Activated naive CD4-positive, alpha-beta T cell treated with anti-CD3 and anti-CD28 coated beads for 36 hours (primary cell): Measurements from ENCODE around the gene EXOC6B. TPM values are rescaled to one million over a fixed set of nuclear protein-coding genes. Genes with fewer than 3 reads are reported as not detected.

Experiments
- CTCF ChIA-PET: fragments of 350-600 bp; sonication (Branson Sonifier 250); formaldehyde crosslinking; loops from one replicate; lab custom pipeline; 2021; ENCODE audit warnings: antibody characterized with exemption; lab: Charles Lee
- DNase-seq: peaks from one replicate; pipeline ENCODE4 v3.0.0-alpha.2; 2020
- H3K27ac Mint-ChIP-seq: one replicate; pipeline ENCODE4 v1.8.0; 2021; ENCODE audit warnings: mild to moderate bottlenecking, mixed read lengths
- H3K27me3 Mint-ChIP-seq: one replicate; pipeline ENCODE4 v1.8.0; 2021; ENCODE audit warnings: low read depth, mixed read lengths
- H3K36me3 Mint-ChIP-seq: one replicate; pipeline ENCODE4 v1.8.0; 2021; ENCODE audit warnings: low read depth, mixed read lengths
- H3K4me1 Mint-ChIP-seq: one replicate; pipeline ENCODE4 v1.8.0; 2021; ENCODE audit warnings: low read depth, mixed read lengths
- H3K4me3 Mint-ChIP-seq: one replicate; pipeline ENCODE4 v1.8.0; 2021; ENCODE audit warnings: mild to moderate bottlenecking, moderate library complexity, mixed read lengths
- H3K9me3 Mint-ChIP-seq: one replicate; pipeline ENCODE4 v1.8.0; 2021; ENCODE audit warnings: mixed read lengths
- intact Hi-C: fragments of 100-400 bp; cut with micrococcal nuclease; formaldehyde crosslinking; loops from one replicate; pipeline ENCODE4 v1.15.1; 2023
- total RNA-seq, 2 experiments: library from RNA; stranded (reverse); gene quantifications; one replicate each; pipeline ENCODE4 v1.2.3, GENCODE V29; 2021

The EXOC6B gene
- total RNA-seq, 2 experiments from 2014 or later: 6.1 to 7.5 TPM

DNA sequence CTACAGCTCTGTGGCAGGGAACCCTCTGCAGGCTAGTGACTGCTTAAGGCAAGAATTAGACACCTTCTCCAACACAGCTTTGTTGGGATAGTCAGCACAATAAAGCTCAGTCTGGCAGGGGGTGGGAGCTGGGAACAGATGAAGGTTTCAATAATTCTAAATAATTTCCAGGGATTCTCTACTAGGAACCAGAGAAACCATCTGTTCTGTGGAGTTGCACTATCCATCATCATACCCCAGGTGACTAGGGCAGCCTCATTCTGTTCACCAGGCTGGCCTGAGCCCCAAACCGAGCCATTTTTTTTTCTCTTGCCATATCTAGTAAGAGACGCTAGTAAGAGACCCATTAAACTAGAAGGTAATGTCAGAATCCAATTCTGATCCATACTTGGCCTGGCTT, 642.4 kb downstream of the EXOC6B start:
- intact Hi-C loops: no loop called here
- Mint-ChIP-seq H3K36me3 (peaks cover 15% of the 10 kb centered on the region), H3K4me3 (no peak overlapping the region), H3K27me3 (no peaks in the 10 kb centered on the region), H3K27ac (no peak overlapping the region), H3K9me3 (peaks cover 2% of the 10 kb centered on the region), H3K4me1 (no peaks in the 10 kb centered on the region)
- DNase-seq: no peak
- CTCF ChIA-PET: interaction anchor here (0.6 kb wide), 1 partner anchor 278 kb away, joined by 3 read pairs; no protein-coding TSS in a partner anchor

DNA sequence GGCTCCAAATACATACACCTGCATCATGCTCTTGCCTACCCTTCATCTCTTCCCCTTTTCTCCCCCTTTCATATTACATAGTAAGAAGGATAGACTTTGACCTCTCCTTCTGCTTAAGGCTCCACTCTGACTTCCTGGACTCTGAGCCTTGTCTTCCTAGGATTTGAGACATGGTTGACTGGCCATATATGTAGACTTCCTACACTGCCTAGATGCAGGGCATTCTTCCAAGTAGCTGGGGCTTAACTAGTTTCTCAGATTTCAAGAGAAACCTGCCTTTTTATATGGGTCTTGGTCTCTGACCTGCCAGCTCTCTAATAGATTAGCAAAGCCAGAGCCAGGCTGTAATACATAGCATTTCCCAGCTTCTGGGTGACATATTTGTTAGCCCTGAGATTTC, 642.8 kb downstream of the EXOC6B start:
- Mint-ChIP-seq H3K36me3 (peaks cover 16% of the 10 kb centered on the region), H3K27ac (no peak overlapping the region), H3K27me3 (no peaks in the 10 kb centered on the region), H3K9me3 (peaks cover 2% of the 10 kb centered on the region), H3K4me3 (no peak overlapping the region), H3K4me1 (no peaks in the 10 kb centered on the region)
- DNase-seq: no peak
- intact Hi-C loops: no loop called here
- CTCF ChIA-PET: interaction anchor here (0.6 kb wide), 1 partner anchor 278 kb away, joined by 3 read pairs; no protein-coding TSS in a partner anchor

DNA sequence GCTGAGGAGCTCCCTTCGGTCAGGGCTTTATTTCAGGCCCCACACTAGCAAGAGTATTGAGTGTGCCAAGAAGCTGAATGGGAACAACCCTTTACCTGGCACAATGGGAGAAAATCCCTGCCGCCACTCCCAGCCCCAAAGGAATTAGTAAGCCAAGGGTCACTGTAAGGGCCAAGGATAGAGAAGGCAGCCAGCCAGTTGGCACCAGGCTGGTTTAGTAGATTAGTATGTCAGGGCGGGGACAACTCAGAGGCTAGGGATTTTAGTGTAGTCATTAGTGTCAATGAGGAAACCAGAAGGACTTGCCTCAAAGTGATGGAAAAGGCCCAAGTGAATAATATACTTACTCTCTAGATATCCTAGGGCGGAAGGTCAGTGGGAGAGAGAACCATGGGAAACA, 643.3 kb downstream of the EXOC6B start:
- no peak for DNase-seq
- Mint-ChIP-seq H3K27me3 (no peaks in the 10 kb centered on the region), H3K4me3 (no peak overlapping the region), H3K4me1 (no peaks in the 10 kb centered on the region), H3K27ac (no peak overlapping the region), H3K36me3 (peaks cover 20% of the 10 kb centered on the region), H3K9me3 (peaks cover 2% of the 10 kb centered on the region)
- intact Hi-C loops: no loop called here
- CTCF ChIA-PET: interaction anchor here (0.6 kb wide), 1 partner anchor 277 kb away, joined by 3 read pairs; no protein-coding TSS in a partner anchor

DNA sequence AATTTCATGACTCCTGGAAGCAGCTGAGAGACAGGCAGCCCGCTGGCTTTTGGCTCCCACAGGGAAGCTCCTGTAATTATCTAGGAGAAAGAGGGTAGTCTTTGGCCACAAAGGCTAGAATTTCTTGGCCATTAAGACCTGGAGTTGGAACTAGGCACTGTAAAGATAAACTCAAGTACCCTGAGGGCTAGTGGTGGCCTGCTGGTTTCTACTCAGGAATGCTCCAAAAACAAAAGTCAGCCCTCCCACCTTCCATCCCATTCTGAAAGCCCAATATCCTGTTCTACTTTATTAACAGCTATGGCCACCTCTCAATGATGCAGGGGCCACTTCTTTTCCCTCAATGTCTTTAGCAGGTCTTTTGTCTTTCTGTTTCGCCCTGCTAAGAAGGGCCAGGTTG, 644.2 kb downstream of the EXOC6B start:
- Mint-ChIP-seq H3K4me3 (no peak overlapping the region), H3K4me1 (no peaks in the 10 kb centered on the region), H3K9me3 (no peaks in the 10 kb centered on the region), H3K27me3 (no peaks in the 10 kb centered on the region), H3K27ac (no peak overlapping the region), H3K36me3 (peaks cover 26% of the 10 kb centered on the region)
- DNase-seq: no peak
- intact Hi-C loops: no loop called here
- CTCF ChIA-PET: no interaction called here

DNA sequence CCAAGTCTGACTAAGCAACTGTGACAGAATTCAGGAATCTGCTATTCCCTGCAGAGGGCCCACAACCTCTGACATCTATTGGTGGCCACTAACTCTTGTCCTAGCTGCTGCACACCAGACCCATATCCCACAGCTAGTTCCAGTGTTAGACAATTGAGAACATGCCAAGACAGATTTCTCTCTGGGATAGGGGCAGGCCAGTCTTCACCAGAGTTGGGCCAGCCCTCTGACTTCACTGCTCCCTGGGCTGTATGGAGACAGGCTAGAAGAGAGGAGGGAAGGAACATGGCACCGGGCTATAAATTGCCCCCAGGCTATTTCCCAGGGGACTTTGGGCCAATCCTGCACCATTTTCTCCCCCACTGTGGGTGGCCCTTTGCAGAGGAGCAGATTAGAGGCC, 645.5 kb downstream of the EXOC6B start:
- no peaks in the 10 kb centered on the region for H3K9me3 Mint-ChIP-seq
- no peak overlapping the region for H3K27ac Mint-ChIP-seq
- CTCF ChIA-PET: no interaction called here
- H3K4me3 Mint-ChIP-seq: no peak overlapping the region
- DNase-seq: no peak
- intact Hi-C loops: no loop called here
- H3K27me3 Mint-ChIP-seq: no peaks in the 10 kb centered on the region
- no peaks in the 10 kb centered on the region for H3K4me1 Mint-ChIP-seq
- H3K36me3 Mint-ChIP-seq: peaks cover 25% of the 10 kb centered on the region

DNA sequence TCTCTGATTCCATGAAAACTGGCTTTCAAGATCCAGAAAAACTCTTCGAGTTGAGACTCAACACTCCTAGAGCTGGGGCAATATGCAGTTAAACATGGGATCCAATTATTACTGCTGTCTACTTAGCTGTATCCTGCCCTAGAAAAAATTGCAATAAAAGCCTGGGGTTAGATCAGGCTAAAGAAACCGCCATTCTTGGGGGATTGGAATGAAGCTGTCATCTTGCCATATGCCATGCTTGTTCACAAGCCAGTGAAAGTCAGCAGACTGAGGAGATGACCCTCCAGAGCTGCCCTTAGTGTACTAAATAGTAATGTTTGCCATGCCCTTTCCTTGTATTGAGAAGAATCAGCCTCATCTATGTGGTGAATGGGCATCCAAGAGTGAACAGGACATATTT, 647.3 kb downstream of the EXOC6B start:
- no peak overlapping the region for H3K27ac Mint-ChIP-seq
- H3K9me3 Mint-ChIP-seq: no peaks in the 10 kb centered on the region
- H3K36me3 Mint-ChIP-seq: peaks cover 25% of the 10 kb centered on the region
- intact Hi-C loops: no loop called here
- no peak overlapping the region for H3K4me3 Mint-ChIP-seq
- H3K27me3 Mint-ChIP-seq: no peaks in the 10 kb centered on the region
- CTCF ChIA-PET: no interaction called here
- no peaks in the 10 kb centered on the region for H3K4me1 Mint-ChIP-seq
- no peak for DNase-seq

DNA sequence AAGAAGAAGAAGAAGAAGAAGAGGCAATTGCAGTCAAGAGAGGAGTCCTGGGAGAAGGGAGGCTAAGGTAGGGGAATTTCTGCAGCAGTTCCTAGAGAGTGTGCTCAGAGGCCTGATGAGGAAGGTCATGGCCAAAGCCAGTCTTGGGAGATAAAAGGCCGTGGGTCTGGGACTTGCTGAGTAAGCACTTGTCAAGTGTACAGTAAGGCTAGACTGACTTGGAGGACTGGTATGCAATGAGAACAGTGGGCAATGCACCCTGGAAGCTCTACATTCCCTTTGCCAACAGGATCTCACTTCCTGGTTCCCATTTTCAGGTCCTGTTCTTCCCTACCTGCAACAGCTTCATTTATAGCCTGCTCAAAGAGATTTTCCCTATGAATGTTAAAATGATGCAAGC, 649.6 kb downstream of the EXOC6B start:
- no peak for DNase-seq
- intact Hi-C loops: no loop called here
- no peaks in the 10 kb centered on the region for H3K4me1 Mint-ChIP-seq
- no peaks in the 10 kb centered on the region for H3K27me3 Mint-ChIP-seq
- peaks cover 24% of the 10 kb centered on the region for H3K36me3 Mint-ChIP-seq
- no peak overlapping the region for H3K4me3 Mint-ChIP-seq
- no peak overlapping the region for H3K27ac Mint-ChIP-seq
- CTCF ChIA-PET: interaction anchor here (1.3 kb wide), 1 partner anchor 24 kb away, joined by 7 read pairs; no protein-coding TSS in a partner anchor
- no peaks in the 10 kb centered on the region for H3K9me3 Mint-ChIP-seq

DNA sequence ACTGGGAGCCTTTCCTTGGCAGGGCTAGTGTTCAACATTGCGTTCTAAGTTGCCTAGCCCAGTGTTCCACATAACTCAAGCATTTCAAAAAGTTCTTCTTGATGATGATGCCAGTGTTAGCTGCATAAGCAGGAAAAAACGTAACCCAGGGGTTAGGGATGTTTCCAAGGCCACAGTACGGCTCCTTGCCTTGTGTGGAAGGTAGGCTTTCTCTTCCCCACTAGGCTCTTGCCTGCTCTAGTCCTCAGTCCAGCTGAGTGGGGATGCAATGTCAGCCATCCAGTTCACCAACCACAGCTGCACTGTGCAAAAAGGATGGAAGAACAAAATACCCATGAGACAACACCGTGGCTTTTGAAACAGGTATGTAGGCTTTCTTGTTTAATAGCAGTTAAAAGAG, 650.2 kb downstream of the EXOC6B start:
- CTCF ChIA-PET: interaction anchor here (1.3 kb wide), 1 partner anchor 23 kb away, joined by 7 read pairs; no protein-coding TSS in a partner anchor
- Mint-ChIP-seq H3K9me3 (no peaks in the 10 kb centered on the region), H3K27ac (no peak overlapping the region), H3K4me3 (no peak overlapping the region), H3K27me3 (no peaks in the 10 kb centered on the region), H3K36me3 (peaks cover 24% of the 10 kb centered on the region), H3K4me1 (no peaks in the 10 kb centered on the region)
- intact Hi-C loops: no loop called here
- no peak for DNase-seq

DNA sequence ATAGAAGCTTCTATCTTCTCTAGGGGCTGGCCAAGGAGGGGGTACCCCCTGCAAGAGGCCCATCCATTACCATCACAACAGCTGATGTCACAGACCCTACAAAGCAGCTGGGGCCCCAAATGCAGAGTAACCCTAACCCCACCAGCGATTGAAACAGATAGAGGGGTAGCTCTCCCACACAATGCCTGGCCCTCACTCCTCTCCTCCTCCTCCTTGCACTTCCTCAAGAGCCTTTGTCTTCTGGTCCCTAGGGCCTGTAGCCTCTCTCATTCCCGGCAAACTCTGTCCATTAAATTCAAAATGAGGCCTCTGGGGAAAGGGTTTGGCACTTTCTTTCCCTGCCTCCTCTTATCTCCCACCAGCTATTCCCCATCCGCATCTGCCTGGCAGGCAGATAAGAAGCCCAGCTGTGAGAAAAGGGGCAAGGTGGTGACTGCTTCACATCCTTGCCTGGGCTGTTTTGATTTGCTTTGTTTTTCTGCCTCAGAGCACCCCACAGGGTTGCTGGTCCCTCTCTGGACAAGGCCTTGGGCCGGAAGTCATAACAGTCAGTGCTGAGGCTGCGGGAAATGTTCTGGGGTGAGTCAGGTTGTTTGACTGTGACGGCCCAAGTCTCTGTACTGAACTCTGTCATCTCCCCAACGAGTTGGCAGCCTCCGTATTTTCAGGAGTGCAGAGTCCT, 652.1 kb downstream of the EXOC6B start:
- intact Hi-C loops: no loop called here
- H3K4me1 Mint-ChIP-seq: no peaks in the 10 kb centered on the region
- no peak overlapping the region for H3K27ac Mint-ChIP-seq
- H3K36me3 Mint-ChIP-seq: peaks cover 15% of the 10 kb centered on the region
- DNase-seq: no peak
- no peaks in the 10 kb centered on the region for H3K9me3 Mint-ChIP-seq
- H3K4me3 Mint-ChIP-seq: no peak overlapping the region
- no peaks in the 10 kb centered on the region for H3K27me3 Mint-ChIP-seq
- CTCF ChIA-PET: interaction anchor here (0.7 kb wide), 1 partner anchor 20 kb away, joined by 3 read pairs; no protein-coding TSS in a partner anchor

DNA sequence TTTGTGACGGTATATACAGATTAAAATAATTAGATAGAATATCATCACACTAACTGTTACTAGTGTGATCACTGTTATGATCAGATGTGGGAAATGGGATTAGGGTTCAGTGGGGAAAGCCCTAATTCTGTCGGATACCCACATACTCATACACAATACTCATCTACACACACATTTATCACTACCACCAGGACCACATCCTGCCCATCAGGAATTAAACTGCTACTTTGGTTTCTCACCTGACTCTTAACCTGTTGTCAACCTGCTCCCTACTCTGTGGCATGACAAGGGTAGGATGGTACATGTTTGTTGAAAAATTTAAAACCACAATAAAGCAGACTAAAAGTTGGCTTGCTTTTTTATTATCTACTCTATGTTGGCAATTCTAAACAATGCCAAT, 653.4 kb downstream of the EXOC6B start:
- DNase-seq: no peak
- H3K27me3 Mint-ChIP-seq: no peaks in the 10 kb centered on the region
- intact Hi-C loops: no loop called here
- H3K27ac Mint-ChIP-seq: no peak overlapping the region
- H3K36me3 Mint-ChIP-seq: peaks cover 7% of the 10 kb centered on the region
- CTCF ChIA-PET: no interaction called here
- no peaks in the 10 kb centered on the region for H3K4me1 Mint-ChIP-seq
- no peak overlapping the region for H3K4me3 Mint-ChIP-seq
- no peaks in the 10 kb centered on the region for H3K9me3 Mint-ChIP-seq

DNA sequence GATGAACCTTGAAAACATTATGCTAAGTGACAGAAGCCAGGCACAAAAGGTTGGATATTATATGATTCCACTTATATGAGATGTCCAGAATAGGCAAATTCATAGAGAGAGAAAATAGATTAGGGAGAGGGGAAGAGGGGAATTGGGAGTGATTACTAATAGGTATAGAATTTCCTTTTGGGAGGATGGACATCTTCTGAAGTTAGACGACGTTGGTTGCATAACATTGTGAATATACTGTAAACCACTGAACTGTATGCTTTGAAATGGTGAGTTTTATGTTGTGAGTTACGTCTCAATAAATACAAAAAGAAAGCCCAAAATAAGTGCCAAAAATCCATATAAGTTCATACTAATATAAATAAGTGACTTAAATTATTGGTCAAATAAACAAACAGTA, 659.6 kb downstream of the EXOC6B start:
- Mint-ChIP-seq H3K9me3 (no peaks in the 10 kb centered on the region), H3K36me3 (no peaks in the 10 kb centered on the region), H3K27ac (no peak overlapping the region), H3K4me3 (no peak overlapping the region), H3K4me1 (no peaks in the 10 kb centered on the region), H3K27me3 (peaks cover 6% of the 10 kb centered on the region)
- intact Hi-C loops: no loop called here
- CTCF ChIA-PET: no interaction called here
- DNase-seq: no peak

DNA sequence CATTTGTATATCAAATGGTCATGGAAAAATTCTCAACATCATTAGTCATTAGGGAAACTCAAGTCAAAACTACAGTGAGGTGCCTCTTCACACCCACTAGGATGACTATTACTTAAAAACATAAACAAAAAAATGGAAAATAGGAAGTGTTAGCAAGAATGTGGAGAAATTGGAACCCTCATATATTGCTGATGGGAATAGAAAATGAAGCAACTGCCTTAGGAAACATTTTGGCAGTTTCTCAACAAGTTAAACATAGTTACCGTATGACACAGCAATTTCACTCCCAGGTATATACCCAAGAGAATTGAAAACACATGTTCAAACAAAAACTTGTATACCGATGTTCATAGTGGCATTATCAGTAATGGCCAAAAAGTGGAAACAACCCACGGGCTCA, 660.0 kb downstream of the EXOC6B start:
- peaks cover 7% of the 10 kb centered on the region for H3K27me3 Mint-ChIP-seq

DNA sequence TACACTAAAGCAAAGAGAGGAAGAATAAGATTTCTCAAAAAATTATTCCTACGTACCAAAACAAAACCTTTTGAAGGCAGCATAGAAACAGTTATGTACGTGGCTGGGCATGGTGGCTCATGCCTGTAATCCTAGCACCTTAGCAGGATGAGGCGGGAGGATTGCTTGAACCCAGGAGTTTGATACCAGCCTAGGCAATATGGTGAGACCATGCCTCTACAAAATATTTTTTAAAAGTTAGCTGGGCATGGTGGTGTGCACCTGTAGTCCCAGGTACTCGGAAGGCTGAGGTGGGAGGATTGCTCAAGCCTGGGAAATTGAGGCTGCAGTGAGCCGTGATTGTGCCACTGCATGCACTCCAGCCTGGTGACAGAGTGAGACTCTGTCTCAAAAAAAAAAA, 663.3 kb downstream of the EXOC6B start:
- Mint-ChIP-seq H3K9me3 (no peaks in the 10 kb centered on the region), H3K27me3 (peaks cover 15% of the 10 kb centered on the region), H3K36me3 (no peaks in the 10 kb centered on the region), H3K4me1 (no peaks in the 10 kb centered on the region), H3K27ac (no peak overlapping the region), H3K4me3 (no peak overlapping the region)
- CTCF ChIA-PET: no interaction called here
- no peak for DNase-seq
- intact Hi-C loops: no loop called here

More for the DNA sequence above, 660.0 kb downstream of the EXOC6B start:
- CTCF ChIA-PET: no interaction called here
- H3K4me3 Mint-ChIP-seq: no peak overlapping the region
- no peaks in the 10 kb centered on the region for H3K36me3 Mint-ChIP-seq
- intact Hi-C loops: no loop called here
- no peaks in the 10 kb centered on the region for H3K9me3 Mint-ChIP-seq
- no peak overlapping the region for H3K27ac Mint-ChIP-seq
- no peaks in the 10 kb centered on the region for H3K4me1 Mint-ChIP-seq
- DNase-seq: no peak
